ENCODE measurements around the gene NEUROD2.

GRCh38 chr17:39564211-39564848 lies 43.4 kb downstream of the NEUROD2 start:
- no peak for TF ChIP-seq POLR2AphosphoS5 (IDR thresholded peaks at IDR 0.05; ENCODE audit: low read depth, low read length)
- TF ChIP-seq POLR2A (IDR thresholded peaks at IDR 0.05; ENCODE audit: low read depth, low read length) = no peak
- TF ChIP-seq TAF1 (IDR thresholded peaks at IDR 0.05; ENCODE audit: borderline replicate concordance, low read depth, low read length) = no peak

All from GM12892 (cell line).